Astrocyte of the hippocampus (primary cell): ENCODE data around the gene CACNB4.

Experiments
- DNase-seq: peaks from one replicate; pipeline ENCODE4 v3.0.0; 2011; ENCODE audit warnings: low read depth, low spot score

Gene CACNB4

GRCh38 chr2:152089238-152089637 is 9.6 kb downstream of the CACNB4 start:
- no peak for DNase-seq

DNA sequence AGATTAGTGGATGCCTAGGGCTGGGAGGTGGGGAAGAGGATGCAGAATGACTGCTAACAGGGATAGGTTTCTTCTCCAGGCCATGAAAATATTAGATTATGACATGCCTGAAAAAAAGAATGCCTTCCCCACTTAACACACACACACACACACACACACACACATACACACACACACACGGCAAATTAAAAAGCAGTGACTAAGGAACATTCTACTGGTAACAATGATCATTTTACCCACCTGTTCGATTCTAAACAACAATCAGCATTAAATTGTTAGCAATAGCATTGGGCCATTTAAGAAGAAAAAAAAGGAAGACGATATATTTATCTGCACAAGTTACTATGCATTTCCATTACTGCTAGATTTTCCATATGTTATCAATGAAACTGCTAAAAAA is 10.8 kb downstream of the CACNB4 start:
- DNase-seq: no peak

DNA sequence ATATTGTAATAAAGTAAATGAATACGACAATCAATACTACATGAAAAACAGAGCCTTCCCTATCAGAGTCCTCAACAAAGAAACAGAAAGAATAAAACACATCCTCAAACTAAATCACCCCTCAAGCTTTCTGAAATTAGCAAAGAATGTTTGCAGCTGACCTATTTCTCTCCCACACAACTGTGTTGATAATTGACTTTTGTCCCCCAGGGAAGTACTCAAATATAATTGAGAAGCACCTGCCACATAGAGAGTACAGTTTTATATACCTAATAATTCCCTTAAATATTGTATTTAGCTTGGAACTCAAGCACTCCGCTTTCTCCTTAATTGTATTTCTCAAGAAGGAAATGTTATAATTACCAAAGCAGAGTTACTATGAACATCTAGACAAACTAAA is 12.6 kb downstream of the CACNB4 start:
- no peak for DNase-seq

DNA sequence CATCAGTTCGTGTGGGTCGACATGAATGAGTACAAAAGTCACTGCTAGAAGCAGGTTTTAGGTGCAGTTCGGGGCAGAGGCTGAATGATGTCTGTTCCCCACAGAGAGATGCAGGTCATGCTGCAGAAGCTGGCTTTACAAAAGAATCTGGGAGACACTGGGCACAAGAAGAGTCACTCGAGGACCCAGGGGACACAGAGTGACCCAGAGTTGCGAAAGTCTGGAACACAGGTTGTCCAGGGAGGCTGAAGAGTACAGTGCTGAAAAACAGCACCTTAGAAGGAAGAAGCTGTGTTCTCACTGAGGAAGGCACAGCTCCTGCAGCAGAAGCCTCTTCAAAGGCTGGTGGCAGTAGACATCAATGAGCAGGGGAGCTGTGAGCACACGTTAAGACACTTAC is 14.8 kb downstream of the CACNB4 start:
- no peak for DNase-seq

DNA sequence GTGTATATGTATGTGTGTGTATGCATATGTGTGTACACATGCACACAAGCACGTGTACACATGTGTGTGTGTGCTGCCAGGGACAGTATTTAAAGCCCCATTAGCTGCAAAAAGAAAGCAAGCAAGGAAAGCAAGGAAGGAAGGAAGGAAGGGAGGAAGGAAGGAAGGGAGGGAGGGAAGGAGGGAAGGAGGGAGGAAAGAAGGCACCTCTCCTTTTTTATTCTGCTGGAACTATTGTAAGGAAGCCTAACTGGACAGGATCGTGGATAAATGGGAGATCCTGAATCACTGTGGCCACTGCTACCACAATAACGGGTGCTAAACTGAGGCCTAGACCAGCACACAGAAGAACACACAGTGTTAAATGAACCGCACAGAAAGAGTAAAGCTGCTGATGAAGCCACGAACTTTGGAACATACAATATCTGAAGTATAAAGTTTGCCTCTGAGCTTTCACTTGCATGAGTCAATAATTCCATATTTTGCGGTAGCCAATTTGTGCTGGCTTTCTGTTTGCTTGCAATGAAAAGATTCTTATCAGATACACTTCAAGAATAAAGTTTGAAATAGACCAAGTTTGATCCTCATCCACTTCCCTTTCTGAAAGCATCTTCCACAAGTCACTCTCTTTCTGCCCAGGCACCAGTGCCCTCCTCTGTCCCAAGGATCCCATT is 15.5 kb downstream of the CACNB4 start:
- DNase-seq: no peak

GRCh38 chr2:152078662-152079061 is 20.2 kb downstream of the CACNB4 start:
- no peak for DNase-seq

GRCh38 chr2:152078023-152078422 is 20.8 kb downstream of the CACNB4 start:
- no peak for DNase-seq

DNA sequence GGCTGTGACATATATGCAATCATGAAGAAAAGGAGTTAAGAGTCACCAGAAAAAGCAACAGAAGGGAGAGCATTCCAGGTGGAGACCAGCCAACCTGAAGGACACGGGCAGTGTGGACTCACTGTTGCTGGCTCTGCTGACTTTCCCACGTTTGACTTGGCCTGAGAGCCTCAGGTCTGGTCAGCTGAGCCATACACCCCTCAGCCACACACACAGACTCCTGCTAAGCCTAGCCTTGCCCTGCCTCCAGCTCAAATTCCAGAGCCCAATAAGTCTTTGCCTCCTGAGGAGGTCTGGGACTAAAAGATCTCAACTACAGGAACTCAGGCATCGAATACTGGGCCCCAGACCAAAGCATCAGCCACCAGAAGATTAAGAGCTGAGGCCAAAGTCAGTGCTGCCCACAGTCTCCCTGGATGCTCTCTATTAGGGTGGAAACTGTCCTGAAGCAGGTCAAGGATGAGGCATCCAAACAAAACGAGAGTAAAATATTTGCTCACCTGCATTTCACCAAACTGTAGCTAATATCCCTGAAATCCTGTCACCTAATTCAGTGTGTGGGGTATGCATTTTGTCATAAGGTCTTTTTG is 23.3 kb downstream of the CACNB4 start:
- DNase-seq: peak; percentile 47

GRCh38 chr2:152072011-152072410 is 26.8 kb downstream of the CACNB4 start:
- DNase-seq: no peak

DNA sequence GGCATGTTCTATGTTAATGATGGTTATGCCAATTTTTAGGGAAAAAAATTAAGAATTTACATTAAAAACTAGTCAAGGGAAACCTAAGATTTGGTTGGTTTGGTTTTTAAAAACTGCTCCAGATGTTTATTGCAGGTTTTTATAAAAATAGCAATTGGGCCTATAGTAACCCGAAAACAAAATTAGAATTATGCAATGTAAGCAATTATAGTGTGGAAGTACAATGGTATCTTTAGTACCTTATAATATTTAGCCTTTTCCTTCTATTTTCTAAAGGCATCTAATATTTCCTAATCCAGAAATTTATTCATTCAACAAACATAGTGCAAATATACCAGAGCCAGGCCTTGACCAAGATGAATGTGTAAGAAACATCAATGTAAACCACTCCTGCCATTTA is 27.3 kb downstream of the CACNB4 start:
- no peak for DNase-seq

DNA sequence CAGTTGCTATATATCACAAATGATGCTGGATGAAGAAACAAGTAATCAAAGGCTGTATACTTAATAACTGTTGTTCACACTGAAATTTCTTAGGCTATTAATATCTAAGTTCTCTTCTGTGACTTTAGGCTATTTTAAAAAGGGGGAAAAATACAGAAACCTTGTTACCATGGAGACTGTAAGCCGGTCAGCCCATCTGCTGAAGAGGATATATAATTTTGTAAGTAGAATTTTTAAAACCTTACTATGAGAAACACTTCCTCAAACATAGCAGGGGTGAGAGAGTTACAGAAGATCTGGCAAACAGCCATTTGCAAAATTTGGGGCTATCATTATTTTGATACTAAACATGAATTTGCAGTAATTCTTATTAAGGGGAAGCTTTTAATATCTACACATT is 27.8 kb downstream of the CACNB4 start:
- DNase-seq: no peak

DNA sequence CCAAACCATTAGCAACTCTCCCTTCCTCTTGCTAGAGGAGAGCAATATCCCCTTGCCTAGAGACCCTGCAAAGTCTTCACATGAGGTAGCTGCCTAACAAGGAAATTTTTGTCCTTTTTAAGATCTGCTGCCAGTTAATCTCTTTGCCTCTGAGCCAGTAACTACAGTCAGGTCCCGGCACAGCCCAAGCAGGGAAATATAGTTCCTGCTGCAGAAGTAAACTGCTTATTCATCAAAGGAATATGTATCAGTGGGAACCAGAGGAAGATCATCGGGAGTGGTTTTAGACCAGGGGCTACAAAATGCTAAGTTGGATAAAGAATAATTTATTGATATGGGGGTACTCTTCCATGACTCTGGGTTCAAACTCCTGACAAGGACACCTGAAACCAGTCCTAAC is 30.6 kb downstream of the CACNB4 start:
- DNase-seq: no peak

GRCh38 chr2:152067823-152068222 is 31.0 kb downstream of the CACNB4 start:
- DNase-seq: no peak

GRCh38 chr2:152065945-152066344 is 32.9 kb downstream of the CACNB4 start:
- no peak for DNase-seq

GRCh38 chr2:152064001-152064400 is 34.8 kb downstream of the CACNB4 start:
- no peak for DNase-seq

GRCh38 chr2:152063325-152063924 is 35.4 kb downstream of the CACNB4 start:
- no peak for DNase-seq

GRCh38 chr2:152062125-152063091 is 36.4 kb downstream of the CACNB4 start:
- peak; percentile 54 for DNase-seq

GRCh38 chr2:152061383-152061782 is 37.5 kb downstream of the CACNB4 start:
- DNase-seq: no peak

DNA sequence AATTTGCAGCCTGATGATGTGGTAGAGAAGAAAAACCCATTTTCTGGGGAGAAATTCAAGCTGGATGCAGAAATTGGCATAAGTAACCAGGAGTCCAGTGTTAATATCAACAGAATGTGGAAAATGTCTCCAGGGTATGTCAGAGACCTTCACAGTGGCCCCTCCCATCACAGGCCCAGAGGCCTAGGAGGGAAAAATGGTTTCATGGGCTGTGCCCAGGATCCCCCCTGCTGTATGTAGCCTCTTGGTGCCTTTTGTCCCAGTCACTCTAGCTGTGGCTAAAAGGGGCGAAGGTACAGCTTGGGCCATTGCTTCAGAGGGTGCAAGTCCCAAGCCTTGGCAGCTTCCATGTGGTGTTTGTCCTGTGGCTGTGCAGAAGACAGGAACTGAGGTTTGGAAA is 40.2 kb downstream of the CACNB4 start:
- DNase-seq: no peak

DNA sequence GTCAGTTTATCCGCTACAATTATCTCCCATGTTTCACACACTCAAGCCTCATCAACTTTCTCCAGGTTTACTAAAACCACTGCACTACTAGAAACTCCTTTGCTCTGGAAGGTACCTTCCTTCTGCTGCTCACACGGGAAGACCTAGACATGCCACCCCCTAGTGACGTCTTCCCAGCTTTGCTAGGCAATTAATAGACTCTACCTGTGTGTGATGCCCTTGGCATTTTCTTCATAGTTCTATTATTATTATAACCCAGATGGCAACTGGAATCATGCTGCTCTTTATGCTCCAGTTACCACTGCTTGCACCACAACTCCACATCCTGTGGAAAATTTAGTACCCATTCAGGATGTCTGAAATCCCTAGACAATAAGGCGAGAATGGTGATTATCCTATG is 42.4 kb downstream of the CACNB4 start:
- no peak for DNase-seq

- DNase-seq: peak; percentile 86
These were observed 43.3 kb downstream of the CACNB4 start for GRCh38 chr2:152055366-152056108.
